Smooth muscle cell of the brain vasculature (primary cell): ENCODE data around the gene FBRSL1.
"Not testable (repeated sequence)": the region's sequence is repeated elsewhere in the genome, so short reads cannot be mapped to it uniquely, and the experiment has no call there.

Source experiments
- DNase-seq: peaks from one replicate; pipeline ENCODE4 v3.0.0-alpha.2; 2012; ENCODE audit warnings: low read depth, low spot score

Gene FBRSL1

GRCh38 chr12:132453361-132454192 is 36.4 kb upstream of the FBRSL1 start:
- no peak for DNase-seq

GRCh38 chr12:132454193-132454932 is 35.6 kb upstream of the FBRSL1 start:
- no peak for DNase-seq

DNA sequence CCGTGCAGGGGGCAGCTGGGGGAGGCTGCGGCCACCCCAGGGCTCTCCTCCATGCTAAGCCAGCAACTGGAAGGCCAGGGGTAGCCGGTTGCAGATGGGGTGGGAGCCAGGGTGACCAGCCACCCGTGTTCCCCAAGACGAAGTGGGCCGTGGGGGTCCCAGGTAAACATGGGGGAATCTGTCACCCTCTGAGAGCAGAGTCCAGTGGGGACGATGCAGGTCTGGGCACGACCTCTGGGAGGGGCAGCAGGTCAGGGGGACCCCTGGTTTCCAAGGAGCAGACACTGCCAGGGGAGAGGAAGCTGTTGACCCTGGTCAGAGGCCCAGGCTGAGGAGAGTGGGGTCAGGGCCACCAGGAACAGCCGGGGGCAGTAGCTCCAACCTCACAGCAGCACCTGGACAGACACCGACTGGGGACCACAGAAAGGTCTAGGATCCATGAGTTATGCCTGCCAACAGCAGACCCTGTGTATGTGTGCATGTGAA is 35.0 kb upstream of the FBRSL1 start:
- no peak for DNase-seq

GRCh38 chr12:132455565-132455964 is 34.4 kb upstream of the FBRSL1 start:
- DNase-seq = no peak

GRCh38 chr12:132456186-132456943 is 33.6 kb upstream of the FBRSL1 start:
- no peak for DNase-seq

DNA sequence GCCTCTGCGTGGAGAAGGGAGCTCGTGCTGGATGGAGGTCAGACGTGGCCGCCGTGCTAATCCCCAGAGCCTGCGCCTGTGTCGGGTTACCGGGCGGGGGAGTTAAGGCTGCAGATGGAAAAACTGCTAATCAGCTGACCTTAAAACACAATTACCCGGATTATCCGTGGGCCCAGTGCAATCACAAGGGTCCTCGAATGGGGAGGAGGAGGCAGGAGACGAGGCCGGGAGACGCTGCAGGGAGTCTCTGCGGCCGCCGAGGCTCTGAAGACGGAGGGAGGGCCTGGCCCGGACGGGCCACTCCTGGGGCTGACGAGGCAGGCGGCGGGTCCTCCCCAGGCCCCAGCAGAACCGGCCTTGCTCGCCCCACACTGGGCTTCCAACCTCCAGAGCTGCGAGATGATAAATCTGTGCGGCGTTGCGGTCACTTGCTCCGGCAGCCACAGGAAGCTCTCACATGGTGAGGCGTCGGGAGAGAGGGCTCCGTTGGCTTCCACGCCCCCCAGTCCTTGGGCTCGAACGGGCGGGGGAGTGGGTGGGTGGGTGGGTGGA is 32.9 kb upstream of the FBRSL1 start:
- DNase-seq = no peak

GRCh38 chr12:132458441-132458840 is 31.5 kb upstream of the FBRSL1 start:
- no peak for DNase-seq

GRCh38 chr12:132458846-132459641 is 30.9 kb upstream of the FBRSL1 start:
- DNase-seq = no peak

DNA sequence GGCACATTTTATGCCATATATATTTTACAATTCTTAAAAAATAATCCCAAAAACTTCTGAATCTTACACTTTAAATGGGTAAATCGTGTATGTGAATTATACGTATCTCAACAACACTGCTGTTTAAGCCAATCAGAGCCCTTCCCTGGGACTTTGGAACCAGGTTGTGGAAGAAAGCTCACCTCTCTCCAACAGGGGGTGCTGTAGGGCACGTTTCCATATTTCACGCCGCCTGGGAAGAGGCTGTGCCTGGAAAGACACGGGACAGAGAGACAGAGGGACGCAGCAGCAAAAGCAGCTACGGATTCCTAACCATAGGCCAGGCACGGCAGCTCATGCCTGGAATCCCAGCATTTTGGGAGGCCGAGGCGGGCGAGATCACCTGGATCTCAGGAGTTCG is 29.4 kb upstream of the FBRSL1 start:
- DNase-seq = no peak

- DNase-seq = no peak
These were observed 28.4 kb upstream of the FBRSL1 start for GRCh38 chr12:132461526-132461925.

DNA sequence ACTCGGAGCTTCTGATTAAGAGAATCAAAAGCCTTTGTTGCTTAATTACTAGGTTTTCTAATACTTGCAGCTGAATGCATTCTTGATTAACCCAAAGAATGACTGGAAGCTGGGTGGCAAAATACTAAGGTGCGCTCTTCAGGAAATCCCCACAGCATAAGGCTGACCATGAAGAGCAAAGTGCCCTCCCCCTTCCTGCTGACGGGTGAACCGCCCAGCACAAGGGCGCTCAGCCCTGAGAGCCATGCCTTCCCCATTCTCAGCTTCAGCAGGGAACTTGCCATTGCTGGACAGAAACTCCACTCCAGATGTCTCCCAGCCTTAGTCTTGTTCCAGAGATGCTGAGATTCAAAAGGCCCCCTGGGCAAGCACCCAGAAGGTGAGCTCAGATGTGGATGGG is 27.2 kb upstream of the FBRSL1 start:
- no peak for DNase-seq

GRCh38 chr12:132463284-132463924 is 26.5 kb upstream of the FBRSL1 start:
- not testable (repeated sequence) for DNase-seq

DNA sequence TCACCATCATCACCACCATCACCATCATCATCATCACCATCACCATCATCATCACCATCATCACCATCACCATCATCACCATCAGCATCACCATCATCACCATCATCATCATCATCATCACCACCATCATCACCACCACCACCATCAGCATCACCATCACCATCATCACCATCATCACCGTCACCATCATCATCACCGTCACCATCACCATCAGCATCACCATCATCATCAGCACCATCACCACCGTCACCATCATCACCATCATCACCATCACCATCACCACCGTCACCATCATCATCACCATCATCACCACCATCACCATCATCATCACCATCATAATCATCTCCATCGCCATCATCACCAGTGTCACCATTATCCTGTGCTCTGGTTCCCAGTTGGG is 25.6 kb upstream of the FBRSL1 start:
- DNase-seq = not testable (repeated sequence)

DNA sequence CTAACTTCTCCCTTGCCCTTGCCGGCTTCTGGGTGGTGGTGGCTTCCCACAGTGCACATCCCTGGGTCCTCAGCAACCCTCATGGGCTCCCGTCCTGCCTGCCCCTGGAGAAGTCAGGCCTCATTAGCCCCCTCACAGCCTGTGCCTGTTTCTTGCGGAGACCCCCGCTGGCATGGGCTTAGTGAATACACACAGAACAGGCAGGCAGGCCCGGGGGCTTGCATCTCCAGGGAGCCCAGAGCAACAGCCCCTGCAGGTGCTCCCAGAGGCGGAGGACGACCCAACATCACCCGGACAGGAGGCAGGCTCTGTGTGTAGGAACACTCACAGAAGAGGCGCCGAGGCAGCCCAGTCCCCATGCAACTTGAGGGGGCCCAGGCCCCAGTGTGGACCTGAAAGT is 25.1 kb upstream of the FBRSL1 start:
- no peak for DNase-seq

DNA sequence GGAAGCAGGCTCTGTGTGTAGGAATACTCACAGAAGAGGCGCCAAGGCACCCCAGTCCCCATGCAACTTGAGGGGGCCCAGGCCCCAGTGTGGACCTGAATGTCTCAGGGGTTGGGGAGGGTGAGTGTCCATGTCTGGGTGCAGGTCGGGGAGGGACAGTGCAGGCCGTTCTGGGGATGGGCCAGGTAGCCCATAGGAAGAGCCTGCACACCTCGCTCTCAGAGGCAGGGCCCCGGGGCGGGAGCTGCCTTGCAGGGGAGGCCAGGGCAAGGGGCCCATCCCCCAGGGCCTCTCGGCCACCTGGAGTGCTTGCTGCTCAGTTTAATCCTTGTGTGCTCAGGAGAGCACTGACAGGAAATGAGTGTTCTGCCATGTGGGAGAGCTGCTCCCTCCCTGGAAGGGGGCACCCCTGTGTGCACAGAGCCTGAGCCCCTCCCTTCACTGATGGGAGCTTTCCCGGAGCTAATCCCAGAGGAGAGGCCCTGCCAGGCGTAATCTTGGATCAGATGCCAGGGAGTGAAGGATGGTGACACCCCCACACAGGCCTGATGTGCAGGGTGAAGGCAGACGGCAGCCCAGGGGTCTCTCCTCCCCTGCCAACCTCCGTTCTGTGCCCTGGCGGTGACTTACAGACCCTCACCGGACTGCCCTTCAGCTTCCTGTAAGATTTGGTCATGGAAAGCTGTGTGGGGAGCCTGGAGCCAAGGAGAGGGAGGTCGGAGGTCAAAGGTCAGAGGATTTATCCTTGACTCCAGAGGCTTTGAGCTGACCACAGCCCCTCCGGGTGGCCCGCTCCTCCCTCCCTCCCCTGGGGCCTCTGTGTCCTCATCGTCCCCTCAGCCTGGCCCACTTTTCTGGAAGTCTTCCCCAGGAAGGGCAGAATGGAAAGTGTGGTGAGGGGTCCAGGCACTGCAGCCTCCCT is 24.4 kb upstream of the FBRSL1 start:
- no peak for DNase-seq

DNA sequence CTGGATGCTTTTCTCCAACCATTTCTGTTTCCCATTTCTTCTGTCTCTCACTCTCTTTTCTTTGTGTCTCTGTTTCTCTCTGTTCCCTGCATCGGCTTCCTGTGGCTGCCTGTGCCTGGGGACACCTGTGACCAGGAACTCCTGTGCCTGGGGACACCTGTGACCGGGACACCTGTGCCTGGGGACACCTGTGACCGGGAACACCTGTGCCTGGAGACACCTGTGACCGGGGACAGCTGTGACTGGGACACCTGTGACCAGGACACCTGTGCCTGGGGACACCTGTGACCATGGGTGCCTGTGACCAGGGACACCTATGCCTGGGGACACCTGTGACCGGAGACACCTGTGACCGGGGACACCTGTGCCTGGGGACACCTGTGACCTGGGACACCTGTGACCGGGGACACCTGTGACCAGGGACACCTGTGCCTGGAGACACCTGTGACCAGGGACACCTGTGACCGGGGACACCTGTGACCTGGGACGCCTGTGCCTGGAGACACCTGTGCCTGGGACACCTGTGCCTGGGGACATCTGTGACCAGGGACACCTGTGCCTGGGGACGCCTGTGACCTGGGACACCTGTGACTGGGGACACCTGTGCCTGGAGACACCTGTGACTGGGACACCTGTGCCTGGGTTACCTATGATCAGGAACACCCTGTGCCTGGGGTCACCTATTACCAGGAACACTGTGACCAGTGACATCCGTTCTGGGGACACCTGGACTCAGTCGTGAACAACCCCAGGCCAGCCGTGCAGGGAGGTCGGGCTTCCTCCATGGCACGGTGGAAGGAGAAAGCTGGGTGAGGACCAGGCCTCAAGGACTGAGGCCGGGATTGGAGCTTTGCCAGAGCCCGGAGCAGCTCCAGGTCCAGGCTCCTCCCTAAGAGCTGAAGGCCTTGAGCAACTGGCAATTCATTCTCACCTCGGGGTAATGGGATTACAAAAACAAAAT is 23.4 kb upstream of the FBRSL1 start:
- no peak for DNase-seq

- DNase-seq = no peak
These were observed 22.4 kb upstream of the FBRSL1 start for GRCh38 chr12:132467511-132467910.

DNA sequence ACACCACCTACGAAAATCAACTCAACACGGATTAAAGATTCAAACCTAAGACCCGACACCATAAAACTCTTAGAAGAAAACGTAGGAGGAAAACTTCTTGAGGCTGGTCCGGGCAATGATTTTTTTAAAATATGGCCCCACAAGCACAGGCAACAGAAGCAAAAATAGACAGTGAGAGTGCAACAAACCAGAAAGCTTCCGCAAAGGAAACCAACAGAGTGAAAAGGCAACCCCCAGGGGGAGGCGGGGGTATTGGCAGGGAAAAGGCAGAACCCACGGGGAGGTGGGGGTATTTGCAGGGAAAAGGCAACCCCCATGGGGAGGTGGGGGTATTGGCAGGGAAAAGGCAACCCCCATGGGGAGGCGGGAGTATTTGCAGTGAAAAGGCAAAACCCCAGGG is 20.5 kb upstream of the FBRSL1 start:
- no peak for DNase-seq
